Gastroesophageal sphincter (tissue), 4 donors: ENCODE results near the gene WASHC2A. TPM values are rescaled to one million over a fixed set of nuclear protein-coding genes. Genes with fewer than 3 reads are reported as not detected.
"Not testable (repeated sequence)": the region's sequence is repeated elsewhere in the genome, so short reads cannot be mapped to it uniquely, and the experiment has no call there.

ENCODE experiments used
- ATAC-seq: fragments of 150-250 bp; one replicate; pipeline ENCODE4 v1.9.1; 2016; ENCODE audit warnings: mild to moderate bottlenecking, moderate library complexity
- H3K27ac ChIP-seq, 4 donors: fragments of 200-600 bp; sonication (generic) in 3 of 4; 1 replicate in 3 of 4; 2 replicates in 1 of 4; pipeline ENCODE4 v1.5.1; 2016 to 2019
- H3K27me3 ChIP-seq: fragments of 200-600 bp; sonication (generic); one replicate; pipeline ENCODE4 v1.5.1; 2019
- H3K36me3 ChIP-seq, 2 donors: fragments of 200-600 bp; sonication (generic); one replicate each; pipeline ENCODE4 v1.5.1; 2019; ENCODE audit warnings: control low read depth in 1 of 2
- H3K4me1 ChIP-seq, 3 donors: fragments of 200-600 bp; sonication (generic); 1 replicate in 2 of 3; 2 replicates in 1 of 3; pipeline ENCODE4 v1.5.1; 2016 to 2019; ENCODE audit warnings: control low read depth in 2 of 3
- H3K4me3 ChIP-seq, 2 donors: fragments of 200-600 bp; sonication (generic); one replicate each; pipeline ENCODE4 v1.5.1; 2019; ENCODE audit warnings: mild to moderate bottlenecking in 1 of 2, moderate library complexity in 1 of 2
- H3K9me3 ChIP-seq, 3 donors: fragments of 200-600 bp; sonication (generic); one replicate each; pipeline ENCODE4 v1.5.1; 2017 to 2019; ENCODE audit warnings: control low read depth in 2 of 3
- WGBS, 2 donors: methylation state at CpG; one replicate each; pipeline ENCODE4 v1.1.5; 2018; ENCODE audit warnings: low coverage in 1 of 2; 5-methylcytosine and 5-hydroxymethylcytosine counted together
- total RNA-seq, 4 donors: library from RNA; depleted of rRNA; stranded (reverse); fragments of >200 nt; gene quantifications; one replicate each; pipeline ENCODE4 v1.1.0, GENCODE V29; 2016

Gene WASHC2A
- total RNA-seq, 4 donors from 2014 or later, result 30.4 to 44.7 (median 38.6) TPM

DNA sequence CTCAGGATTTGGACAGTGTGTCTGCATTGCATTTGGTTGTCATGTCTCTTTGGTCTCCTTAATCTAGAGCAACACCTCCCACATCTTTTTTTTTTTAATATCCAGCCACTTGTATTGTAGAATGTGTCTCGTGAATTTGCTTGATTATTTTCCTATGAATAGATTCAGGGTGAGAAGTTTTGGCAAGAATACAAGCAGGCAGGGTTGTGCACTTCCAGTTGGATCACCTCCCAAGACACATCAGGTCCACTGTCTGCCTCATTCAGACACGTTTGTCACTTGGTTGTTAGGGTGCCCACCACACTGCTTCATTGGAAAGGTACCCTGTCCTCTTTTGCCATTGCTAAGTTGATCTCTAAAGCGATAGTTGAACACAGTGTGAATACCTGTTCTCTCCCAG lies 30.9 kb downstream of the WASHC2A start:
- not testable (repeated sequence) for ATAC-seq
- peaks cover 0 to 60% of the 10 kb centered on the region in 2 donors for H3K36me3 ChIP-seq
- WGBS, 2 donors, result 100% methylated on average over 1 of the region's 3 CpGs

DNA sequence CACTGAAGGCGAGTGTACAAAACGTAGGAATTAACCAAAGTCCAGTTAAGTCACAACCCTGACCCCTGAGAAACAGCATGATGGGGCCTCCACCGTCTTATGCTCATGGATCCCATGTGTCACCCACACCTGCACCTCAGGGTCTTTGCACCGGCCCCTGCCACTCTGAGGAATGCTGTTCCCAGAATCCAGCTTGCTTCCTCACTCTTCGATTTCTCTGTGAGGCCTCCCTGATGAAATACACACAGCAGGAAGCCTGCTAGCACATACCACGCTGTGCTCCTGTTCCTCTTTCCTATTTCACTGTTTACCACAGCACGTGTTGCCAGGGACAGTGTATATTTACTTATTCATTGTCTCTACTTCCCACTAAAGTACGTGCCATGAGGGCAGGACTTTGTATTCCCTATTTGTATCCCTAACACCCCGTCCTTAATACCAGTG lies 33.4 kb downstream of the WASHC2A start:
- not testable (repeated sequence) for ATAC-seq, H3K9me3 ChIP-seq, H3K4me1 ChIP-seq, H3K27ac ChIP-seq, H3K4me3 ChIP-seq, H3K27me3 ChIP-seq
- H3K36me3 ChIP-seq, result peaks cover 0 to 64% of the 10 kb centered on the region in 2 donors
- WGBS, 2 donors, result 82 to 85% methylated on average over 6 to 8 of the region's 9 CpGs

More for the DNA sequence above, 30.9 kb downstream of the WASHC2A start:
- not testable (repeated sequence) for H3K4me3 ChIP-seq, H3K27me3 ChIP-seq, H3K4me1 ChIP-seq, H3K27ac ChIP-seq, H3K9me3 ChIP-seq

DNA sequence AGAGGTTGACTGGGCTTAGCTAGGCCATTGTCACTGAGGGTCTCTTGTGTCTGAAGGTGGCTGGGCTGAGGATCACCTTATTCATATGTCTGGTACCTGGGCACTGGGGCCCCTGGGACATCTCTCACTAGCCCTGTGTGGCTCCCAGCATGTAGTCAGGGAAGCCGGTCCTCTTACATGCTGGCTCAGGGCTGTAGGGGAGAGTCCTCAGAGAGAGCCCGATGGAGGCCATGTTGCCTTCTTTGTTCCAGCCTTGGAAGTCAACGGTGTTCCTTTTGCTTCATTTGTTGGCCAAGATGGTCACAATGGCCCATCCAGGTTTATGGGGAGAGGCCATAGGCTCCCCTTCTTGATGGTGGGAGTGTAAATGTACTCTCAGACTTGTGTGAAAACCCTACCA lies 34.0 kb downstream of the WASHC2A start:
- H3K27ac ChIP-seq, H3K4me3 ChIP-seq, H3K27me3 ChIP-seq, H3K9me3 ChIP-seq, ATAC-seq, H3K4me1 ChIP-seq: not testable (repeated sequence)
- H3K36me3 ChIP-seq, result peaks cover 0 to 68% of the 10 kb centered on the region in 2 donors
- no CpG with 5 or more reads among the region's 3 CpGs for WGBS, 2 donors

DNA sequence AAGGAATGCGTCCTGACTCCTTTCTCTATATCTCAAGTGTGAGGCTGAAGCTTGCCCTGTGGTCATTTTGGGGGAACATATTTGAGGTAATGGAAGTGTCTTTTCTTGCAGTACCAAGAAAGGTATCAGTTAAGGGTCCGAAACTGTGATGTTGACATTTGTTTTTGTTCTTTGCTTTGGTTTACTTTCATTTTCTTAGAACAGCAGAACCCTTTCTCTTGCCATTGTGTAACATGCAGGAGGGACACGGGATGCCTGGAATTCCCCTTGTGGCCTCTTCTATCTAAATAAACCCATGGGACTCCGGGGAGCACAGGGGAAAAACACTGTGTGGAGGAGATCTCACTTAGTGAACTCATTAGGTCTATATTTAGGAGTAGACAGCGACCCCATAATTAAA lies 34.5 kb downstream of the WASHC2A start:
- peaks cover 0 to 64% of the 10 kb centered on the region in 2 donors for H3K36me3 ChIP-seq
- not testable (repeated sequence) for ATAC-seq, H3K27me3 ChIP-seq, H3K9me3 ChIP-seq, H3K4me1 ChIP-seq, H3K27ac ChIP-seq, H3K4me3 ChIP-seq
- WGBS, 2 donors, result 93 to 100% methylated on average over 1 to 3 of the region's 5 CpGs

- not testable (repeated sequence) for H3K27ac ChIP-seq, H3K27me3 ChIP-seq, H3K4me1 ChIP-seq, H3K4me3 ChIP-seq, H3K9me3 ChIP-seq, ATAC-seq
- peaks cover 0 to 38% of the 10 kb centered on the region in 2 donors for H3K36me3 ChIP-seq
- 75% methylated on average over 3 of the region's 7 CpGs; no CpG with 5 or more reads in 1 of the 2 donors for WGBS, 2 donors
Measured at GRCh38 chr10:50108999-50109698, 41.4 kb downstream of the WASHC2A start.

DNA sequence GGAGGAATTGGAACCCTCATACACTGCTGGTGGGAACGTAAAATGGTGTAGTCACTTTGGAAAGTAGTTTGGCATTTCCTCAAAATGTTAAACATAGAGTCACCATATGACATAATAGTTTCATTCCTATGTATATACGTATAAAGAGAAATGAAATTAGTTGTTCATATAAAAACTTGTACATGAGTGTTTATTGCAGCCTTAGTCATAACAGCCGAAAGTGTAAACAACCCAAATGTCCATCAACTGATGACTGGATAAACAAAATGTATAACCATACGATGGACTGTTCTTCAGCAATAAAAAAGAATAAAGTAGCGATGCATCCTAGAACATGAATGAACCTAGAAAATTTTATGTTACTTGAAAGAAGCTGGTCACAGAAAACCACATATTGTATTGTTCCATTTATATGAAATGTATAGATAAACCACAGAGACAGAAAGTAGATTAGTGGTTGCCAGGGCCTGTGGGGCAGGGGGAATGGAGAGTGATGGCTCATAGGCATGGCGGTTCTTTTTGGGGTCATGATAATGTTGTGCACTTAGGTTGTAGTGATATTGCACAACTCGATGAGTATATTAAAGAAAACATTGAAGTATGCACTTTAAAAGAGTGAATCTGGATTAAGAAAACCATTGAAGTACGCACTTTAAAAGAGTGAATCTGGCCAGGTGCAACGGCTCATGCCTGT lies 44.8 kb downstream of the WASHC2A start:
- H3K4me1 ChIP-seq, H3K27ac ChIP-seq, H3K9me3 ChIP-seq, ATAC-seq, H3K4me3 ChIP-seq, H3K27me3 ChIP-seq: not testable (repeated sequence)
- WGBS, 2 donors, result 80 to 94% methylated on average over 2 to 6 of the region's 9 CpGs
- peaks cover 0 to 42% of the 10 kb centered on the region in 2 donors for H3K36me3 ChIP-seq

DNA sequence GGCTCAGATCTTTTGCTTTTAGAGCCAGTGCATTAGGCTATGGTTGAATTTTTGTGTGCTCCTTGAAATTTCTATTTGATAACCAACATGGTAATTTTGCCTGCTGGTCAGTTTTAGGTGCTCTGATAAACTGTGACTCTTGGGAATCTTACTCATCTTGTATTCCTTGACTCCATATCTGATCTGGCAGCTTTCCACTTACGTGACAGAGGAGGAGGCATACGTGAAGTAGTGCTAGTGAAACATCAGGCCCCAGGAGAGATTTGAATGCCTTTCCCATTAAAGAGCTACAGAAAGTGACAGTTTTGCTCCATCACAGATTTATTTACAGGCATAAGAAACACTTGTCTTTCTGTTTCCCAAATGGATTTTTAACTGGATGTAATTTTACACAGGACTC lies 59.0 kb downstream of the WASHC2A start:
- H3K36me3 ChIP-seq, result peaks cover 0 to 73% of the 10 kb centered on the region in 2 donors
- H3K27ac ChIP-seq, H3K27me3 ChIP-seq, H3K9me3 ChIP-seq, H3K4me3 ChIP-seq, H3K4me1 ChIP-seq, ATAC-seq: not testable (repeated sequence)
- WGBS, 2 donors, result no CpG with 5 or more reads among the region's 2 CpGs

- not testable (repeated sequence) for H3K27me3 ChIP-seq, ATAC-seq, H3K4me1 ChIP-seq, H3K27ac ChIP-seq, H3K4me3 ChIP-seq, H3K9me3 ChIP-seq
- peaks cover 0 to 80% of the 10 kb centered on the region in 2 donors for H3K36me3 ChIP-seq
- 33% methylated on average over 1 to 2 of the region's 5 CpGs for WGBS, 2 donors
Measured at GRCh38 chr10:50127770-50128292, 60.1 kb downstream of the WASHC2A start.

GRCh38 chr10:50131245-50131965 lies 63.7 kb downstream of the WASHC2A start:
- not testable (repeated sequence) for ATAC-seq, H3K27me3 ChIP-seq, H3K27ac ChIP-seq, H3K9me3 ChIP-seq, H3K4me1 ChIP-seq, H3K4me3 ChIP-seq
- 67 to 70% methylated on average over 1 to 2 of the region's 8 CpGs for WGBS, 2 donors
- H3K36me3 ChIP-seq, result peaks cover 0 to 73% of the 10 kb centered on the region in 2 donors

DNA sequence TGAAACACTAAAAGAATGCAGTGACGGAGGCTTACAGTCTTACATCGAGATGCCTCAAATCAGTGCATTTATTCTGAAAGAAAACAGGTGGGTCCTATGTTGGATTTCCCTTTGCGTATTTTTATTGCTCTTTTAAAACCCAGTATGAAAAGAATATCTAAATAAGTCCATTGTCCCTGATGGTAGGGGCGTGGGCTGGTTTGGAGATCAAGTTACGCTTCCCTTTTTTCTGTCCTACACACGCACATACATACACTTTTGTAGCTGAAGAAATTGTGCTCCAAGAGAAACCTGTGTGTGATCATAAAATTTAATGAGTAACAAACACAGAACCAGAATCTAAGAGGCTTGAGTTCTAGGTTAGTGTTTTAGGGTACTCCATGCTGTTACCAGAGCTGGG lies 64.6 kb downstream of the WASHC2A start:
- H3K27me3 ChIP-seq, H3K27ac ChIP-seq, ATAC-seq, H3K9me3 ChIP-seq, H3K4me3 ChIP-seq, H3K4me1 ChIP-seq: not testable (repeated sequence)
- peaks cover 0 to 66% of the 10 kb centered on the region in 2 donors for H3K36me3 ChIP-seq
- 72 to 88% methylated on average over 3 to 6 of the region's 6 CpGs for WGBS, 2 donors

DNA sequence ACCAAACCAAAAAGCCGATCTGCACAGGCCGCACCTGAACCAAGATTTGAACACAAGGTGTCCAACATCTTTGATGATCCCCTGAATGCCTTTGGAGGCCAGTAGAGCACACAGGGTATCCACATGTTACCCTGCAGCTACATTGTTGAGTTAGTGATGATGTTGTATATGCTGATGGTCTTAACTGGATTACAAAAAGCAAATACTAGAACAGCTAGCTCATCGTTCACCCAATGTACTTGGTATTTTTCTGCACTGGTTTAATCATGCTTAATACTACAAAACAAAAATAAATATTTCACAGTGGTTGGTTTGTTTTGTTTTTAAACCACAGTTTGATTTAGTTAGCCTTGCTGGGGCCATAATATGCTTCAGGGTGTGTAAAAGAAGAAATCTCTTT lies 65.1 kb downstream of the WASHC2A start:
- H3K9me3 ChIP-seq, H3K4me3 ChIP-seq, H3K4me1 ChIP-seq, ATAC-seq, H3K27ac ChIP-seq, H3K27me3 ChIP-seq: not testable (repeated sequence)
- WGBS, 2 donors, result 94 to 100% methylated on average over 1 to 3 of the region's 3 CpGs
- peaks cover 0 to 62% of the 10 kb centered on the region in 2 donors for H3K36me3 ChIP-seq

GRCh38 chr10:50143512-50144174 lies 75.9 kb downstream of the WASHC2A start:
- H3K27ac ChIP-seq, H3K4me3 ChIP-seq, H3K36me3 ChIP-seq, H3K27me3 ChIP-seq, ATAC-seq, H3K4me1 ChIP-seq, H3K9me3 ChIP-seq: not testable (repeated sequence)
- 30 to 80% methylated on average over 1 to 2 of the region's 10 CpGs for WGBS, 2 donors
